ENCODE data around the gene ZNF740. TPM values are rescaled to one million over a fixed set of nuclear protein-coding genes. Genes with fewer than 3 reads are reported as not detected.

ZNF740 gene
- total and polyA plus RNA-seq, 2 of the 8 experiments (the other 6 are each of a cell fraction or from before 2014, with no cell fraction given) = 8.2 to 40.0 TPM

GRCh38 chr12:53184828-53185227 lies 4.3 kb downstream of the ZNF740 start:
- Histone ChIP-seq H2BK15ac (ENCODE audit: low read length) (no peak overlapping the region), H3K18ac (ENCODE audit: extremely low read depth, low read length) (no peak overlapping the region), H2BK120ac (replicated peaks; ENCODE audit: low read depth, low read length) (no peak overlapping the region), H3K4me2 (ENCODE audit: insufficient read depth in 1 of 2, low read depth in 2 of 2, low read length in 2 of 2) (no peak overlapping the region), H3K4me1 (replicated peaks in 1 of 4; ENCODE audit: control insufficient read depth in 3 of 4, insufficient read depth in 4 of 4, low read length in 3 of 4) (peaks cover 1 to 7% (median 5%) of the 10 kb centered on the region in 4 experiments; a peak in 6 of 7 replicates), H4K91ac (replicated peaks; ENCODE audit: insufficient read length, low read length) (no peak overlapping the region), H3K79me2 (ENCODE audit: control insufficient read depth in 1 of 2, insufficient read depth in 2 of 2, low read length in 2 of 2) (peaks cover 0 to 11% of the 10 kb centered on the region in 2 experiments; a peak in 2 of 4 replicates), H4K20me1 (replicated peaks in 1 of 2; ENCODE audit: control insufficient read depth in 1 of 2, insufficient read depth in 2 of 2, low read length in 2 of 2) (peaks cover 2 to 13% of the 10 kb centered on the region in 2 experiments), H3K27me3 (replicated peaks in 1 of 4; ENCODE audit: control insufficient read depth in 3 of 4, extremely low read depth in 1 of 4, insufficient read depth in 3 of 4, low read length in 3 of 4) (no peaks in the 10 kb centered on the region), H3K14ac (ENCODE audit: insufficient read length) (no peak overlapping the region), H3K27ac (ENCODE audit: low read depth, low read length) (no peak overlapping the region), H3K23me2 (ENCODE audit: low read depth, low read length) (peaks cover 5% of the 10 kb centered on the region), H2BK12ac (ENCODE audit: low read depth, low read length) (no peak overlapping the region), H4K5ac (ENCODE audit: insufficient read length, low read depth, low read length) (no peak overlapping the region), H3K56ac (replicated peaks; ENCODE audit: insufficient read length, low read depth, low read length) (no peak overlapping the region), H3K4me3 (ENCODE audit: extremely low read depth in 1 of 4, insufficient read depth in 2 of 4, low read depth in 3 of 4, low read length in 4 of 4) (no peak overlapping the region), H3K4ac (replicated peaks; ENCODE audit: insufficient read length, low read depth, low read length) (no peak overlapping the region), H3K23ac (ENCODE audit: insufficient read length) (no peak overlapping the region), H2BK5ac (ENCODE audit: low read depth, low read length) (no peak overlapping the region), H4K8ac (ENCODE audit: extremely low read depth, insufficient read depth, low read length) (no peak overlapping the region; the same call in 1 of the 2 replicates), H3K9ac (replicated peaks in 1 of 4; ENCODE audit: extremely low read depth in 1 of 4, low read depth in 3 of 4, low read length in 3 of 4) (no peak overlapping the region), H2AFZ (ENCODE audit: low read length) (no peak overlapping the region), H3K79me1 (ENCODE audit: low read depth, low read length) (peaks cover 2% of the 10 kb centered on the region; the same call in 1 of the 2 replicates), H3K36me3 (ENCODE audit: control insufficient read depth in 2 of 4, insufficient read depth in 4 of 4, low read length in 3 of 4) (peaks cover 12 to 56% (median 36%) of the 10 kb centered on the region in 4 experiments), H2BK20ac (ENCODE audit: low read length) (no peak overlapping the region), H2AK5ac (ENCODE audit: low read depth, low read length) (no peak overlapping the region), H3K9me3 (ENCODE audit: insufficient read depth in 2 of 2, low read depth in 1 of 2, low read length in 1 of 2) (no peaks in the 10 kb centered on the region)
- ChIA-PET CTCF (ENCODE audit: partially characterized antibody) (interaction anchor here (0.7 to 11.1 kb wide), 11 partner anchors 8 to 136 kb away, joined by 3 to 164 read pairs (median 5); partner anchors contain the start of genes AAAS and ITGB7), POLR2A (ENCODE audit: partially characterized antibody) (interaction anchor here (0.9 to 1.3 kb wide), 4 partner anchors 10 to 136 kb away, joined by 3 to 5 read pairs (median 4); partner anchors contain the start of gene AAAS)
- FAIRE-seq (no peak), DNase-seq (ENCODE audit: low read depth in 1 of 2, low spot score in 2 of 2) (no peak)
- 95% methylated on average over 6 of the region's 6 CpGs; no CpG with 5 or more reads in 1 of the 2 experiments for WGBS, 2 experiments (ENCODE audit: extremely low coverage in 1 of 2, insufficient coverage in 1 of 2, insufficient read length in 1 of 2, insufficient replicate concordance in 2 of 2, low coverage in 1 of 2, low lambda C conversion rate in 2 of 2, missing lambda C conversion rate in 1 of 2)
- no peak for TF ChIP-seq MAFK (IDR thresholded peaks at IDR 0.05; ENCODE audit: low read depth, low read length)
